Measurements from ENCODE around the gene REX1BD.

The REX1BD gene

GRCh38 chr19:18603255-18603957, 14.8 kb downstream of the REX1BD start:
- DNase-seq (ENCODE audit: low spot score), result no peak

DNA sequence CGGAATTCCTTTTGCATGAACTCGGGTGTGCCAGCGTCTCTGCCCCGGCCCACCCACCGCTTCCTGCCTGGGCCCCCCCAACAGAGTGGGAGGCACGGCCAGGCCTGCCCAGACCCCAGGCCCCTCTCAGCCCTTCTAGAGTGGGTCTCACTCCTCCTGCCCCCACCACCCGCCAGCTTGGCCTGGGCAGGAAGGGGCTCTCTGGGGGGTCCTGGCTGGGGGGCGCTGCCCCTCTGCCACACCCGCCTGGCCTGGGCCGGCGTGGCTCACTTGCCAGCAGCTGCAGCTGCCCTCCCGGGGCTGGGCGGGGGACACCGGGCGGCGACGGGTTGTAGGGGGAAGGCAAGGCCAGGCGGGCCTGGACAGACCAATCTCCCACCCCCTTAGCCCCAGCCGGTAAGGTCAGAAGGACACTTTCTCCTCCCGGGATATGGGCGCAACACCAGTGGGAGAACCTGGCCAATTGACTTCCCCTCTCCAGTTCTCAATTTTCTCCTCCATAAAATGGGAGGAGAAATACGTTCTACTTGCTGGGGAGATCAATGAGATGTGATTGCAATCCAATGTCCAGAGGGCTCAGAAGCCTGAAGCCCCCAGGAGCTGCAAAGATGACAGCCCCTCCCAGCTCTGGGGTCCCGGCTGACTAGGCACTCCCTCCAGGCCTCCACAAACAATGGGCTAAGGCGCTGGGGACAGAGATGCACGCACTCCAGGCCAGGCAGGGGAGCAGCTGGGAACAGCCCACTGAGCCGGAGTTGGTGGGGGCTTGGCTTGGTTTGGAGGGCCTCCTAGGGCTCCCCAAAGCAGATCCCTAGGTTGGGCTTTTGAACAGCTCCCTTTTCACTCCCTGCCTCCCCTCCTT, 15.6 kb downstream of the REX1BD start:
- DNase-seq (ENCODE audit: low spot score), result no peak

GRCh38 chr19:18604820-18605159, 16.2 kb downstream of the REX1BD start:
- DNase-seq (ENCODE audit: low spot score), result no peak

GRCh38 chr19:18605196-18605545, 16.6 kb downstream of the REX1BD start:
- no peak for DNase-seq (ENCODE audit: low spot score)

DNA sequence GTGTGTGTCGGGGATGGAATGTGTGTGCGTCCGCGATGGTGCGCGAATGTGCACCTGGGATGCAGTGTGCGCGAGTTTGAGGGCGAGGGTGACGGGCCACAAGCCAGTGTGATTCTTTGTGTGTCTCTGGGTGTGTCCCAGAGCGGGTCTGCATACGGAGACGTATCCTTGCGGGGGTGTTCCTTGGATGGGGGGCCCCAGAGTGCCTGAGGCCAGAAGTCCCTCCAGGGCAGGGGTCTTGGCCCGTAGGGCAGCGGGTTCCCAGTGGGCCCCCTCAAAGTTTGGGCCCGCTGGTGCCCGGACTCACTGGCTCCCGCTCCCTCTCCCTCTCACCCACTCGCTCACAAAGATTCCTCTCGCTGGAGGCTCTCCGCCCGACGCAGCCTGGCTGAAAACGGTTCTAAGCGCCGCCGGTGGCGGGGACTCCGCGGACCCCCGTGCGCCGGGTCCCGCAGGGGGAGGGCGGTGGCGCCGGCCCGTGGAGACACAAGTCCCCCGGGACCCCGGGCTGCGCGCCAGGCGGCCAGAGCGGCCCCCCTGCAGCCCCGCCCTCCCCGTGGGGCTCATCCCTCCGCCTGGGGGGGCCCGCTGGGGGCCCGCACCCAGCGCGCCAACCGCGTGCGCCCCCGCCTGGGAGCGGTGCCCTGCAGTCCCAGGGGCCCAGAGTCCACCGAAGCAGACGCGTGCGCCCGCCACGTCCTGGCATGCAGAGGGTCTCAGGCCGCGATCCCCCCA, 17.1 kb downstream of the REX1BD start:
- no peak for DNase-seq (ENCODE audit: low spot score)

- no peak for DNase-seq (ENCODE audit: low spot score)
These were observed 18.0 kb downstream of the REX1BD start, which contains the start of gene CRLF1 for GRCh38 chr19:18606281-18607225. Gene CRLF1 (minus strand): TSS chr19:18606799. CDS start chr19:18606656, 143 bp downstream.

DNA sequence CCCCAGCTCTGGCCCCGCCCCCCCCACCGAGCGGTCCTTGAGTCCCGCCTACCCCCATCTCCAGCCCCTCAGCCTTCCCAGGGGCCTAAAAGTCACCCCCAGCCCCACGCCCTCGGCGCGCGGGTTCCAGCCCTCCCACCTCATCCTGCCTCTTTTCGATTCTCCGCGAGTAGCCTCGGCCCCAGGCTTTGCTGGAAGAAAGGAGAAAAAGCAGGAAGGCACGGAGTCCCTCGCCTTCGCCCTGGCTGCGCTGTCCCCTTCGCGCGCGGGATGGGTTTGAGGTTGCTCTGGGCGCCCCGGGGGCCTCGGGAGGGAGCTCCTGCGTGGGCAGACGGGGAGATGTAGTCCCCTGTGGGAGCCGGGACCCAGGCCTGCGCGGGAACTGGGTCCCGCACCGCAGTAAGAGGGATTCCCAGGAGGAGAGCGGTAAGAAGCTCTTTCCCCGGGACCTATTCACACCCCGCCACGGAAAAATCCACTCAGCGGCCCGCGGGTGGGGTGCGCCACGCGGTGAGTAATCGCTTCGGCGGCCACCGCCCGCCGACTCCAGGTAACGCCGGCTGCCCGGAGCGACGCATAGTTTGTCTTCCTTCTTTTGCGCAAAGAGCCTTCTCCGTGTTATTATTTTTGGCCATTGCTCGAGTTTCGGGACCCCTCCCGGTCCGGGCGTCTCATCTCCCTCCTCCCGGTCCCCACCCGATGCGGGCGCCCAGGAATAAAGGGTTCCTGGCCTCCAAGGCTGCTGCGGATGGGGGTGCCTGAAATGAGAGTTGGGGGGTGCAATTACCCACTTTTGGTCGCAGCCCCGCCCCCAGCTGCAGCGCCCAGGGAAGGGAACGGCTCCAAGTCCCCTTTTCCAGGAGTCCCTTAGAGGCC, 18.9 kb downstream of the REX1BD start:
- no peak for DNase-seq (ENCODE audit: low spot score)

DNA sequence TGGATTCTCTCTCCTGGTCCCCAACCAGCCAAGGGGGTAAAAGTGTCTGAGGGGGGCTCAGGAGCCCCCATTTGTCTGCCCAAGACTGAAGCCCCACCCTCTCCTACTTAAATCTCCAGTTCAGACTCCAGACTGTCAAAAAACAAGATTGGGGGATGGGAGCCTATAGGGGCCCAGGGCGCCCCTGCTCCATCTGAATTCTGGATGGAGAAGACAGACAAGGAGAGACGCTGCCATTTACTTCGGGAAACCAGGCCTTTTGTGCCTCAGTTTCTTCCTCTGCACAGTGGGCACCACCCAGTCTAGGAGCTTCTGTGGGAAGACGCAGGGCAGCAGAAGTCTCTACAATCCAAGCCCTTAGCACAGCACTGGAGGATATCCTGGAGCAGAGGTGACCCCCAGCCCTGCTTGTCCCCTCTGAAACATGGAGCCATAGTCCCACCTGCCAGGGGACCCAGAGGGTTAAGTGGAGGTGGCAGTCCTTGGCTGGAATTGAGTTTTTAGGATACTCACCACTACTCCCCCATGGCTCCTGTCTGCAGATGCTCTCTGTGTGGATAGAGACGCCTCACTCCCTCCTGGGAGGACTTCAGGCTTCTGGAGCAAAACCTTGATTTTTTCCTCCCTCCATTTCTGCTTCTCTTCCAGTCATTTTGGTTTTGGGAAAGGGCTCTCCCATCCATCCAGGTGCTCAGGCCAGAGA, 19.7 kb downstream of the REX1BD start:
- no peak for DNase-seq (ENCODE audit: low spot score)

DNA sequence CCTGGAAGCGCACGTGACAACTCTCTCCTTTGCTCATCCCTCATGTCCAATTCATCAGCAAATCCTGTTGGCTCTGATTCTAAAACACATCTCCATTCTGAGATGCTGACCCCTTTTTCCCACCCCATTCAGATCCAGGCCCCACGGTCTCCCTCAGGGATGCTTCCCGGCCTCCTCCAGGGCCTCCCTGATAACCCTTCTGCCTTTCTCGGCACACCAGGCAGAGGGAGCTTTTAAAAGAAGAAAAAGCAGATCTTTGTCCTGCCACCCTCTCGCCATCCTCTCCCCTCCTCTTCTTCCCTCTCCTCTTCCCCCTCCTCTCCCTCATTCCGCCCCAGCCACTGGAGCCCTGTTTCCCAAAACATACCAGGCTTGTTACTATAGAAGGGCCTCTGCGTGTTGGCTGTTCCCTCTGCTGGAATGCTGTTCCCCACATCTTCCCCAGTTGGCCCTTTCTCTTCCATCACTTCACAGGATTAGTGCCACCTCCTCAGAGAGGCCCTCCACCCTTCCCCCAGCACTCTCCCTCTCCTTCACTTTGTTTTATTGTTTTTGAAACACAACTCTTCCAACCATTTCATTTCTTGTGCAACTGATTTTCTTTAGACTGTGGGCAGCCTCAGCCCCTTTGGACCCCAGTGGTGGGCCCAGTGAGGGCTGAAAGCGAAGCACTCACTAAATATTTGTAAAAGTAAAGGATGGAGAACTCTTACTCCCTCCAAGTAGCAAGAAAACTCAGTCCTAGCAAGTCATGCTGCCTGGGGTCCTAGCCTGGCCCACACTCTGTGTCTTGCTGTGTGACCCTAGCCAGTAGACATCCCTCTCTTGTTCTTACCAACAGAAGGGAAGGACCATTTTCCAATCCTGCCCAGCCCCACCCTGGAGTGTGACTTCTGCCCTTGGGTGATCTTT, 20.5 kb downstream of the REX1BD start:
- DNase-seq (ENCODE audit: low spot score), result no peak

DNA sequence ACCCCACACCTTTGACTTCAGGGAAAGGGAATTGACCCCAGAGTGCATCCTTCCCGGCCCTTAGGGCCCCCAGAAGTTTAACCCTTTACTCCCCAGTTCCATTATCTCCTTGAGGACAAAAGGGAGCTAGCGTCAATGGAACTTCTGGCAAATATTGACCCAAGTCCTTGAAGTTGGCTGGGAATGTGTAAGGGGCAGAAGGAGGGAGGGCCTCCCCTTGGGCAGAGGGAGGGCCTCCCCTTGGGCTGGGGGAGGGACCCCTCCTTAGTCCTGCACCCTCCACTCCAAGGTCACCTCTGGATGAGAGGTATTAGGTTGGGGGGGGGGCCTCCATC, 21.1 kb downstream of the REX1BD start:
- DNase-seq (ENCODE audit: low spot score), result no peak

DNA sequence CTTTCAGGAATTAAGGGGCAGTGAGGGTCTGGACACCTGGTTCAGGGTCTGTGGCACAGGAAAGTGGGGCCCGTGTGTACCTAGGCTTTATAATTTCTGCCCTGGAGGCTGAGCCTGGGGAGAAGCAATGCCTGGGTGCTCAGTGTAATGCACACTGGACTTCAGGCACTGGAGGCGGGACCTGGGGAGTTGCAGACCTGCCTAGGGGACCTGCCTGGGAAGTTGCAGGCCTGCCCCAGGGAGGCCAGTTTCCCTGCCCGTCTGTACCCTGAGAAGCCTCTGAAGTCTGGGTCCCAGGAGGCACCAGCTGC, 21.6 kb downstream of the REX1BD start:
- no peak for DNase-seq (ENCODE audit: low spot score)

- DNase-seq (ENCODE audit: low spot score), result no peak
These were observed 22.1 kb downstream of the REX1BD start for GRCh38 chr19:18610556-18611326.

DNA sequence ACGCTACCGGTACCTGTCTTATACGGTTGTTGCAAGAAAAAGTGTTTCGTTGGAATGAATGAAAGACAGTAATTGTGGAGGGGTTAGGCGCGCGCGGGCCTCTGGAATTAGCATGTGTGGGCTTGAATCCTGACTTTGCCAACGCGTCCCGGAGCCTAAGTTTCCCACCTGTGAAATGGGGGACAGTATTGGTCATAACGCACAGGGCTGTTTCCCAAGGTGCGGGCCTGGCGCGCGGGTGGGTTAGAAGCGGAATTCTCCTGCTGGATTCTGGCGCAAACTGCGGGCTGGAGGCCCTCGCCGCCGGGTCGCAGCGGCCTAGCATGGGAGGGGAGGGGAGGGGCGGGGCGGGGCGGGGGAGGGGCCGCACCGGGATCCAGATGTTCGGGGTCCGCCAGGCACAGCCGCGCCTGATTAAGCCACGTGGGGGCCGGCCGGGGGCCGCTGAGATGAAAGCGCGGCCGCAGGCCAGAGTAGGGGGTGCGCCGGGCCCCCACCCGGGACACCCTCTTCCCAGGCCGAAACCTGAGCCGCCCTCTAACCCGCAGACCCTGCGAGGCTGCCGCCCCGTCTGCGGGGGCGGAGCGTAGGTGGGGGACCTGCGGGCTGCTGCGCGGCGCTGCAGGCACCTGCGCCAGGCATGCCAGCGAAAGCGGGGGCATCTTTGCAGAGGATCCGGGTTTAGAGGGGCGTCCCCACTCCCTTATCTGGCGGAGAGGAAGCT, 22.9 kb downstream of the REX1BD start:
- DNase-seq (ENCODE audit: low spot score), result no peak

GRCh38 chr19:18612051-18612771, 23.6 kb downstream of the REX1BD start:
- no peak for DNase-seq (ENCODE audit: low spot score)

DNA sequence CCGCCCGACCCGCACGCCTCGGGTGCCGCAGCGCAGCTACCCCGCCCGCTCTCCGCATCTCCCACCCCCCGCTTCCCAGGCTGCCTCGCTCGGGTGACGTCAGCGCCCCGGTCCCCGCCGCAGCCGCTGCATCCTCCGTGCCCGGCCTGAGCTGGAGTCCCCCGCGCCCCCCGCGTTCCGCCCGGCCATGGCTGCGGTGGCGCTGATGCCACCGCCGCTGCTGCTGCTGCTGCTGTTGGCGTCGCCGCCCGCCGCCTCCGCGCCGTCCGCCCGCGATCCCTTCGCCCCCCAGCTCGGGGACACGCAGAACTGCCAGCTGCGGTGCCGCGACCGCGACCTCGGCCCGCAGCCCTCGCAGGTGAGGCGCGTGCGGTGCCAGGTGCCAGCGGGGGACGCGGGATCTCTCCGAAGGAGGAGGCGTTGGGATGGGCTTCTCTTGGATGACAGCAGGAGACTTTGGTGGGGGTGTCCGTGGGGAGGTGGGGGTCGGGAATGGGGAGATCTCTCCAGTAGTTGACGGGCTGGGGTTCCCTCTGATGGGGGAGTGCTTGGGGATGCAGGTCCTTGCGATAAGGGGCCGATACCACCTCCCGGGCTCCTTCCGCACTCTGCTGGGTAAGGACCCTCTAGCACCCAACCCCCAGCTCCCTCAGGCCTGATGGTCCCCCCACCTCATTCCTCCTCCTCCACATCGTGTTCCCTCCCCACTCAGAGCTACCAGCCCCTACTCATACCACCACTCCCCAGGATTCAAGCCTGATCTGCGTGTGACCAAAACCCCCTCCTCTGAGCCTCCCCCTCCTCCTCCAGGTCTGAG, 24.4 kb downstream of the REX1BD start, which contains the start of gene TMEM59L:
Gene TMEM59L, plus strand, starts transcription at position 99 of the 817 bp plus-strand sequence. Its CDS starts 89 bp downstream, at position 188.
- no peak for DNase-seq (ENCODE audit: low spot score)

DNA sequence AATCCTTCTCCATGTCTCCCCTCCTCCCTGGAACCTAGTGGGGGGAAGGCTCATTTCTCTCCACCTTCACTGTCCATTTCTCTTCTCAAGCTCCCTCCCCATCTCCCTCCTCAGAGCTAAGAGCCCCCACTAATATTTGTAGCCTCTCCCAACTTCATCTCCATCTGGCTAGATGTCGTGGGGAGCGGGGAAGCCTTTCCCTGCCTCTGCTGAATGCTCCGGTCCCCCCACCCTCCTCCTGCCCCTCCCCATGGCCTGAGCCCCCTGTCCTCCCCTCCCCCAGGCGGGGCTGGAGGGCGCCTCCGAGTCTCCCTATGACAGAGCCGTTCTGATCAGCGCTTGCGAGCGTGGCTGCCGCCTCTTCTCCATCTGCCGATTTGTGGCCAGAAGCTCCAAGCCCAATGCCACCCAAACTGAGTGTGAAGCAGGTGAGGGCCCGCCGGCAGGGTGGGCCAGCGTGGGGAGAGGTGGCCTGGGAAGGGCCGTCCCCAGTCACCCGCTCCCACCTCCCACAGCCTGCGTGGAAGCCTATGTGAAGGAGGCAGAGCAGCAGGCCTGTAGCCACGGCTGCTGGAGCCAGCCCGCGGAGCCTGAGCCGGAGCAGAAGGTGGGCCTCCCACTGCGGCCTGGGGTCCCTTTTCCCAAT, 25.1 kb downstream of the REX1BD start:
- DNase-seq (ENCODE audit: low spot score), result no peak
